ENCODE results near the gene SLC6A17.

GRCh38 chr1:110235834-110236682 lies 85.8 kb downstream of the SLC6A17 start:
- TF ChIP-seq CTCF (IDR thresholded peaks at IDR 0.05), result no peak
- TF ChIP-seq POLR2AphosphoS5 (IDR thresholded peaks at IDR 0.05), result no peak
- no peak for TF ChIP-seq POLR2A (IDR thresholded peaks at IDR 0.05; ENCODE audit: low read depth)
- no peak for TF ChIP-seq EP300 (IDR thresholded peaks at IDR 0.05)

Measured in esophagus muscularis mucosa (tissue), 4 donors.